ENCODE results near the gene BEGAIN.
A peak's percentile ranks its signal among the peaks of the same experiment; 100 is the strongest.

The BEGAIN gene

DNA sequence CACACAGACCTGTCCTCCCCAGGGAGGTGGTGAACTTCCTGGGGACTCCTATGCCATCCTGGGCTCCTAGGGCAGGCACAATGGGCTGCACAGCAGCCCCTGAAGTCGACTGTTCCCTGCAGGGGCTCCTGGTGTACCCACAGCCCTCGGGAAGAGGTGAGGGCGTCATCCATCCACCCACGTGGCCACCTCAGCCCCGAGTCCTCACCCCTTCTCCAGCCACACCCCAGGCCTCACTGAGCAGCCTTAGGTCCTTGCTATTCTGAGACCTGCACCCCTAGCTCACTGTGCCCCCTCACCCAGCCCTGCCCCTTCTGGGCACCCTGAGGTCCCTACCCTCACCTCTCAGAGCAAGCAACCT lies 38.9 kb downstream of the BEGAIN start:
- DNase-seq = no peak

DNA sequence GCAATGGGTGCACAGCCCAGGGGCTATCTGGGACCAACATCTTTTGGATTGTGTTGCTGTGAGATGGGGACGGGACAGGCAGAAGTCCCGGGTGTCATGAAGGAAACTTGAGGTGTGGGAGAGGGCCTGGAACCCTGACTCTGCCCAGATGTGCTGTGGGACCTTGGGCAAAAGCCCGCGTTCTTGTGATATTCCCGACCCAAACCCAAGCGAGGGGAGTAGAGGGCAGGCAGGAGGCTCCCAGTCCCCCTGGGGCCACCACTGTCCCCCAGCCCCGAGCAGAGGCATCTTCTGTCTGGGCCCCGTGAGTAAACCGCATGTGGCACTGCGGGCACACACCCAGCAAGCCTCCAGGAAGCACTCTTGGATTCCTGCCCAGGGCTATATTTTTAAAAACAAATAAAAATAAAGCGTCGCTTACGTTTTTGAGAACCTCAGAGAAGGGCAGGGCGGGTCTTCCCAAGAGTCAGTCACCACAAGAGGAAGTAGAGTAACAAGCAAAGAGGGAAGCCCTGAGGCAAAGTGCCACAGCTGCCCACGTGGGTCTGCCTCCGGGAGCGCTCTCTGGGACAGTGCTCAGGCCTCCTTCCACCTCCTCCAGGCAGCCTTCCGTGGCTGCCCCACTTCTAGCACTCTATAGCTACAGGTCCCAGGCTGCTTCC lies 39.5 kb downstream of the BEGAIN start:
- no peak for DNase-seq

DNA sequence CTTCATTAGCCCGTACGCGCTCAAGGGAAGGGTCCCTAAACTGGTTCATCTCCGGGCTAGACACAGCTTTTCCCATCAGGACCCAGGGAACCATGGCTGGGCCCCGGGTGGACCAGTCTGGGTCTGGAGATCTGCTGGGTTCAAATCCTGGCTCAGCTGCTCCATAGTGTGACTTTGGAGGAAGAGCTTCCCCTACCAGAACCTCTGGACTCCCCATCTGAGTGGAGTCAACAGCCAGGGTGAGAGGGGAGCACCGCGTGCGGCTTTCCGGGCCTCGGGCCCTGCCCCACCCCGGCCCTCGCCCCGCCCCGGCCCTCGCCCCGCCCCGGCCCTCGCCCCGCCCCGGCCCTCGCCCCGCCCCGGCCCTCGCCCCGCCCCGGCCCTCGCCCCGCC lies 41.2 kb downstream of the BEGAIN start:
- no peak for DNase-seq

DNA sequence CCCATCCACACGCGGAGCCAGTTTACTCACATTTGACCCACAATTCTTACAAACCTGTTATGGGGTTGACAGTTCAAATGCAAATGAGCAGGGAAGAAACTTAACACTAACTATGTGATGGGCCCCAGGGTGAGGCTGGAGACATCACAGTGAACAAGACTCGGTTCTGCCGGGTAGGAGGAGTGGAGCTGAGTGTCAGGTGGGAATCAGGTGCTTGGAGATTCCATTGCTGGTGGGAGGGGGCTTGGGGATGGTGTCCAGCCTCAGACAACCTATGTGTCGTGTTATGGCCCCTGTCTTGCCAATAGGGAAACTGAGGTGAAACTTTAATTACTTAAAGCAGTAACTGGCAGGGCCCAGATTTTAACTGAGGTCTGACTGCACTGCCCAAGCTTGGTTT lies 41.9 kb downstream of the BEGAIN start:
- peak; percentile 42 to 60 for DNase-seq

DNA sequence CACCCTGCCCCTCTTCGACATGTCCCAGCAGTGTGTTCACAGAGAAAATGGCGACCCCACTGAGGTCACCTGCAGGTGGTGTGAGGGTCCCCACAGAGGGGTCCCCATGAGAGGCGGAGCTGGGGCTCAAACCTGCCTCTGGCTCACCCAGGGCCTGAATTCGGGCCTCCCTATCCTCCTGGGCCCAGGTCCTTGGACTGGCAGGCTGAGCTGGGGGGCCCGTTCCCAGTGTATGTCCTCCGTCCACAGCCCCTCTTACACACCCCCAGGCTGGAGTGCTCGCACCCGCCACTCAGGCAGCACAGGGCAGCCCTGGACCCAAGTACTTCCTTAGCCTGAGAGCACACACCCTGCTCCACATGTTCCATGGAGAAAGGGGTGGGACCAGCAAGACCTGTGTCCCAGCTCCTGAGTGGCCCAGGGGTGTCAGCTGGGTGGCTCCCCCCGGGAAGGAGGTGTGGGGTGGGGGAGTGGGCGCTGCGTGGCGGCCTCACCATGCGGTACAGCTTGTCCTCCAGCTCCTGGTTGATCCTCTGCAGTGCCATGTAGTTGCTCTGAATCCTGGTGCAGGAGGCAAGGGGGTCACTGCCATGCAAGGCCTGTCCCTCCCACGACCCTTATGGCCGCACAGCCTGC lies 42.6 kb downstream of the BEGAIN start:
- no peak for DNase-seq

DNA sequence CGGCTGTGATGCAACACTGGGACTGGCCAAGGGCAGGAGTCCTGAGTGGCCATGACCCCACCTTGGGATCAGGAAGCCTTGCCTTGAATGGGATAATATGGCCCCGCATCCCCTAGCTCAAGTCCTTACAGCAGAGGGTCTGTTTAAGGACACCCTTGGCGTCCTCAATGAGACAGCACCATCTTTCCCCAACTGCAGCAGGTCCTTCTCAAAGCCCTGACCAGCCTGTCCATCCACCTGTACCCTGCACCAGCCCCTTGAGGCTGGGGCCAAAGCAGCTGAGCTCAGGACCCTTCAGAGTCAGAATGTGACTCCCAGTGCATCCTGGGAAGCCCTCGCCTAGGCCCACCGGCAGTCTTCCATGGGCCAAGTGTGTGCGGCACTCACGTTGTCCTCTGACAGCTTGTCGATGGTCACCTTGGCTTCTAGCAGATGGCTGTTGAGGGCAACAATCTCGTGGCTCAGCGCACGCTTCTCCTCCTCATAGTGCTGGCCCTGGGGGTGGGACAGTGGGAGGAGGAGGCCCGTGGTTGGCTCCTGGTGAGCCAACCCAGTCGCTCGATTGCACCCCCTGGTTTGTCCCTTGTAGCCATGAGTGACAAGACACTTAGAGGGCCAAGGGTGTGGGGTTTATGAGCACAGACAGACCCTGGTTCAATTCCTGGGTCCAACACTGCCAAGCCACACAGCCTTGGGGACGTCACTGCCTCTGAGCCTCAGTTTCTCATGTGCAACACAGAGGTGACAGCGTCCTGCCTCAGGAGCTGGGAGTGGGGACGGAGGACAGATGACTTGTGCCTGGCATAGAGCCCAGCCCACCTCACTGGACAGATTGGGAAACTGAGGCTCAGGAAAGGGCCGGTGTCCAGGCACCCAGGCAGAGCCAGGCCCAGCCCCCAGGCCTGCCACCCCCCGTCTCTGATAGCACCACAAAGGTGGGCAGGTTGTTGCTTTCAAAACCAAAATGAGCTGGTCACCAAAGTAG lies 43.5 kb downstream of the BEGAIN start:
- no peak for DNase-seq

DNA sequence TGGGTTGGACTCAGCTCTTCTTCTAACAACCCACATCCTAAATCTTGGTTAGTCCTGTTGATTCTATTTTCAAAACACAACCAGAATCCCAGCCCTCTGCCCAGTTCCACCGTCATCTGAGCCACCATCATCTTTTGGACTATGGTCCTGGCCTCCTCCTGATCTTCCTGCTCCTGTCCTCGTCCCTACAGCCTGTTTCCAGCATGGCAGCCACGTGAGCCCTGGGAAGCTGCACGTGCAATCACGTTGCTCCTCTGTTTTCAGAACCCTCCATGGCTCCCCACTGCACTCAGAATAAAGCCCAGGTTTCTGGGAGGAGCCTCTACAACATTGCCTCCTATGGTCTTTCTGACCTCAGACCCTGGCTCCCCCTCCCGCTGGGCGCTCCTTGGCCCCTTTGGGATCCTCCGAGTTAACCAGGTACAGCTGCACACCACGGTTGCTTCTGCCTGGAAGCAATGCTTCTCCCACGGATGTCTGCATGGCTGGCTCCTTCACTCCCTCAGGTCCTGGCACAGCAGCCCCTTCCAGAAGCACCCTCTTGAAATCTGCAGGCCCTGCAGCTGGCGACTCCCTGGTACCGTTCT lies 44.5 kb downstream of the BEGAIN start:
- no peak for DNase-seq

DNA sequence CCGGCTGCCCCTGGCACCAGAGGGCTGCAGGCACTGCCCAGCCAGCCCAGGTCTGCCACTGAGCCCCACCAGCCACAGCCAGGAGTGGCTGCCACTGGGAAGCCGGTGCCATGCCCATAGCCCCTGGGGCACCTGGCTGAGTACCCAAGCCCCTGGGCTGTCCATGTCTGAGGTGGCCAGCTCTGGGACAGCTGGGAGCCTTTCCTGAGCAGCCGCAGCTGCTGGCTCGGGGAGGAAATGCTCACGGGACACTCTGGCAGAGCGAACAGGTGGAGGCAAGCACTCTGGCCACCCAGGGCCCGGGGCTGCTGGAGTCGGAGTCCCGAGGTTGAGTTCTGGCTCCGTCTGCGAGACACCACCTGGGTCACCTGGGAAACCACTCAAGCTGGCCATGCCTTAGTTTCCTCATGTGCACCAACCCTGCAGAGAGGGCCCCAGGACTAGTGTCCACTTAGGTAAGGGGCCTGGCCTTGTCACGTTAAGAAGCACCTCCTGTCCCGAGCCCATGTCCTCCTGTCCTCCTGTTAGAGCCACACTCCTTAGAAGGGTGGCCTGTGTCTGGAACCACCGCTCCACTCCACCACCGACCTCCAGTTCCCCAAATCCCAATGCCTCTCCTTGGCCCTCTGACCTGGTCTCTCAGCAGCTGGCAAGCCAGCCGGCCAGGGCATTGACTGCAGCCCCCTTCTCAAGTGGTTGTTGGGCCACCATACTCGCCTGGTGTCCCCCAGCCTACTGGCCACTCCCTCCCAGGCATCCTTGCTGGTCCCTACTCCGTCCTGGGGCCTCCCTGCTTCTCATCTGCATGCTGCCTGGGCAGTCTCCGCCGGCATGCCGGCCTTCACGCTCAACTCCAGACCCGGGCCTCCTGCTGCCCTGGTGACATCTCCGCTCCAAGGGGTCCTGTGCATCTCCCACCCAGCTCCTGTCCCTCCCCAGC lies 45.3 kb downstream of the BEGAIN start:
- DNase-seq = no peak

DNA sequence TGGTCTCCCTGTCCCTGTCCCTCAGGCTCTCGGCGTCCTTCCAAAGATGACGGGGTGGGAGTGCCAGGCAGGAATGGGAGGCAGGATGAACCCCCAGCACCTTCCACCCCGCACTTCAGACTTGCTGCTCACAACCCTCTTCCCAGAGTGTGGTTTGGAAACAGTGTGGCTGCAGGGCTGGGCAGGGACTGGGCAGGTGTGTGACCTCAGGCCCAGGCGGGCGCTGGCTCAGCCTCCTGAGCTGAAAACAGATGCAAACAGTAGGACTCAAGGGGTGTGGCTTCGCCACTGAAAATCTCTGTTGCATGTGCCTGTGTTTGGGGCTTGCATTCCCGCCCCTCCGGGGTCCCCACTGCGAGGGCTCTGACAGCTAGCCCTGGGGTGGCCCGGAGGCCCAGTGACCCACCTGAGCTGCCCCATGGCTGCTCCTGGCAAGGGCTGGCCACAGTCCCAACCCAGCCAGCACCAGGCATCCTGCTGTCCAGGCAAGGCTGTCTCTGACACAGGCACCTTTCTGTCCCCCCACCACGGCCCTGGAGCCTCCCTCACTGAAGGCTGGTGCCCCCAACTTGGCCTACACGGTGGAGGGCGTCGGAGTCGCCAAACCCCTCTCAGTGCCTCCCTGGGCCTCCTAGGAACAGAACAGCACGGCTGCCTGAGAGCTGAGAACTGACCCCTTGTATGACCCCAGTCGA lies 46.1 kb downstream of the BEGAIN start:
- no peak for DNase-seq

DNA sequence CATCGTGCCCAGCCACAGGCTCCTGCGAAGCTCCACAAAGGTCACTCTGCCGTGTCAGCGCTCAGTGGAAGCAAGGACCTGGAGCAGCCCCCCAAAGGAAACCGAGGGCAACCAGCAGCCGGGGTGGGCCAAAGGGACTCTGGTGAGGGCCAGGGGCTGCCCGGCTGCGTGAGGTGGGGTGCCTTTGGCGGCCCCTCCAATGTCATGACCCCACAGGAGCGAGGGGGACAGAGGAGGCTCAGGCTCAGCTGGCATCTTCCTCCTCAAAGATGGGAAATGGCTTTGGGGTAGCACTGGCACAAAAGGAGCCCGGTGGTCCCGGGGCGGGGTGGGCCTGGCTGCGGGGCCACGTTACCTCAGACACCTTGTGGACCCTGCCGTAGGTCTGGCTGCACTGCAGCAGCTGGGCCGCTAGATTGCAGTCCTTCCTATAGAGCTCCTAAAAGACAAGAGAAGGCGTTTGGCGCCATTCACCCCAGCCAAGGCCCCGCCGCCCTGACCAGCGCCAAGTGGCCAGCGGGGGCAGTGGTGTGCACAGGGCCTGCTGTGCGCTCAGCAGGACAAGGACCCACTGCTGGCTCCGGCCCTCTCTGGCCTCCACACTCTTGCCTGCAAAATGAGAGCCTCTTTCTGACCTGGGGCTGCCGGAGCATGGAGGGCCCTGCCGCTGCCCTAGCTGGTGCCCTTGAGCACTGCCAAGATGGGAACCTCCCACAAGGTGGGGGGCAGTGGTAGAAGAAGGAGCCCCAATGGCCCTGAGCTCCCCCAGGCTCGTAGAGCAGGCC lies 46.9 kb downstream of the BEGAIN start:
- DNase-seq = peak in 1 of 2 experiments; percentile 33

DNA sequence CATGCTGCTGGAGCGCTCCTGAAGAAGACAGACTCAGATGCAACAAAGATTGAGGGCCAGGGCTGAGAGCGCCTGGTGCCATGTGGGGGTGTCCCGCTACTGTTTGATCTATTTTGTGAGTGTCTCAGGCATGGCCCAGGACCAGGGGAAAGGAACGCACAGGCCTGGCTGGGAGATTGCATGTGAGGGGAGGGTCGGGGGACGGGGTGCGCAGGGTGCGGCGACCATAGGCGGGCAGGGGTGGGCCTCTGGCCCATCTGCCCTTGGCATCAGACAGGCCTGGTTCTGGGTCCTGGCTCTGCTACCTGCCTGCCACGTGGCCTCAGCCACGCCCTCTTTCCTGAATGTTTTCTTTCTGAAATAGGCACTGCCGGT lies 47.5 kb downstream of the BEGAIN start:
- no peak for DNase-seq

DNA sequence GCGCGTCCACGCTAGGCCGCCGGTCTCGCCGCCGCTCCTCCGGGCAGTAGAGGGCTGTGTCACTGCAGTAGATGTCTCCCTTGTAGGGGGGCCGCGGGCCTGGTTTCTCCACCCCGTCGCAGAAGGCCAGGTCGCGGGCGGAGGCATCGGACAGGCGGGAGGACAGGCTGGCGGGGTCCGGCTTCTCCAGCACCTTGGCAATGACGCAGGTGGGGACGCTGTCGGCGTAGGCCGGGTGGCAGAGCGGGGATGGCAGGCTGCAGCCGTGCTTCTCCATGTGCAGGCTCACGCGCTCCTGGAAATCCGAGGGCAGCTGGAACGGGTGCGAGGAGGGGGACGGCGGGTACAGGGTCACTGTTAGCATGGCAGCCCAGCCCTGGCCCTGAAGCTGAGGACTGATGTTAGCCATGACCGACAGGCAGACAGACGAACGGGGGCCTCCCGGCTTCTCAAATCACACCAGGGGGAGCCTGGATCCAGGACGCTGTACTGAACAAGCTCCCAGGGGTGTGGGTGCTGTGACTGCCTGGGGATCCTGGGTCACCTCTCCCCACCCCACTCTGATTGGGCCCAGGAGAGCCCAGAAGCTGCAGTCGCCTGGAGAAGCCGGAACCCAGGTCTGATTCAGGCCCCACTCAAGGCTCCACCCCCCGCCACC lies 48.1 kb downstream of the BEGAIN start:
- DNase-seq = no peak

DNA sequence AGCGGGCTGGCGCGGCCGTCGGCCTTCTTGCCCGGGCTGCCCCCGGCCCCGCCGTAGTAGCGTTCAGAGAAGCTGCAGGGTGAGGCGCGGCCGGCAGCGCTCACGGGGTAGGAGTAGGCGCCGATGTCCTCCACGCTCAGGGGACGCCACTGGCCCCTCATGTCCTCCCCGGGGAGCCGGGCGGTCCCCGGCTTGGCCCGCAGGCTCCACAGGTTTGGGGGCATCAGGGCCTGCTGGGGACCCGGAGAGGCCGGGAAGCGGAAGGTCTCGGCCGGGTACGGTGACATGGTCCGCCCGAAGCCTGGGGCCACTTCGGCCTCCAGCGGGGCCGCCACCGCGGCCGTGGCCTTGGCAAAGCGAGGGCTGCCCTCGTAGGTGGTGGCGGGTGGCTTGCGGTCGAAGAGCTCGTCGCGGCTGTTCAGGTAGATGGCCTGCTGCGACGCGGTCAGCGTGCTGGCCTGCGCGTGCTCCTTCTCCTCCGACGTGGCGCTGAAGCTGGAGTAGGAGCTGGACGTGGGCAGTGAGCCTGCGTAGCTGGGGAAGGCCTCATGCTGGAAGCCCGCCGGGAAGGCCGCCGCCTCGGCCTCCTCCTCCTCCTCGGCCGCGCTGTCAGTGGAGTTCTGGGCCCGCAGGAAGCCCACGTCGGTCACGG lies 48.7 kb downstream of the BEGAIN start:
- no peak for DNase-seq

DNA sequence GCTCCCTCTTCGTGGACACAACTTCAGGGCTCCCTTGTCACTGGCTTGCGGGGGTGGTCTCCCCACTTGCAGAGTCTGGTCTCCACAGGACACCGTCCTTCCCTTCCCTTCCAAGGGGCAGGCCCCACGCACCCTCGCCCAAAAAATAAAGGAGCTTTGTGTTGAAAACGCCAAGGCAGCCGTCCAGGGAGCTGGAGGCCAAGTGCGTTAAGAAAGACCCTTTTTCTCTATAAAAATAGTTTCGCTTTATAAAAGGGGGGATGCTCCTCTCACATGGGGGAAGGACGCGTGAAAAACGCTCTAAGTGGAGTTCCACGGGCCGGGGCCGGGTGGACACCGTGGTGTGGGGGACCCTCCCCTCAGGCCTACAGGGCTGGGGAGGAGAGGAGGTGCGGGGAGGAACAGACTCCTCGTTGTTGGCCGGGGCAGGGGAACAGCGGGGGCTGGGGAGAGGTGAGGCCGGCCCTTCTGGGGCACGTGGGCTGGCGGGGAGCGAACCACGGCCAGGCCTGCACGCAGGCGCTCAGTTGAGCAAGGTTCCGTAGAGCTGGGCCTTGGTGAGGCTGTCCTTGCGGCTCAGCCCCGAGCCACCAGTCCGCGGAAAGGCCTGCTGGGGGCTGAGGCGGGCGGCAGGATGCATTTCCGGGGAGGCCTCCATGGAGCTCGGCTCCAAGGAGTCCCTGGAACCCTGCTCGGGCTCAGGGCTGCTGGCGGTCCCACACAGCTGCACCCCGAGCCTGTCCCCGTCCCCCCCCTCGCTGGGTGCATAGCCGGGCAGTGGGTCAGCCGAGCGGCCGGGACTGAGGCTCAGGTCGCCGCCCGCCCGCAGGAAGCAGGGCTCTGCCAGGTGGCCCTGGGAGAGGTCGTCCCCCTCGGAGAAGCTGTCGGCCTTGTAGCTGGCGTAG lies 49.5 kb downstream of the BEGAIN start:
- DNase-seq = no peak

DNA sequence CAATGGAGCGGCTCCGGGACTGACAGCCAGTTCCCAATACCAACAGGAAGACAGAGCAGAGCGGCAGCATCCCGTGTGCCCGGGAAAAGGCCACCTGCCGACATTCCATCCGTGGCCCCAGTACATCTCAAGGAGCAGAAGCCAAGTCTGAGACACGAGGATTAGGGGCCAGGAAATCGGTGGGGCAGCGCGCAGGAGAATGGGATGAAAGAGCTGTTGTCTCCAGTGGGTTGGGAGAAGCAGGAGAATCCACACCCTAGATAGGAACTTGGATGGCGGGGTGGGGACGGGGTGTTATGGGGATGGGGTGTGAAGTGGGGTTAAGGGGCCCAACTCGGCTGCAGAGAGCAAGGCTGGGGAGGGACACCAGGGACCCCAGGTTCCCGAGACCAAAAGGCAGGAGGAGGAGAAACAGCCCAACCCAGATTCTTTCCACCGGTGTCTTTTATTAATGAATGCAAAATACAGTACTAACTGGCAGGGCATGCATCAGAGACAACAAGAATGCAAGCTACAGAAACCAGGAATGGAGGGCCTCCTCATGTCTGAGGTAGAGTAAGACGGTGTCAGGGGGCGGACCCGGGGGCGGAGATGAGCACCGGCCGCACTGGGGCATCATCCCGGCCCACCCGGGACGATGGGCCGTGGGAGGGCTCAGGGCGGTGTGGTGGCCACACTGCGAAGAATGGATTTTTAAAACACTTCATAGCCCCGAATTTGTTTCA lies 50.3 kb downstream of the BEGAIN start:
- no peak for DNase-seq

DNA sequence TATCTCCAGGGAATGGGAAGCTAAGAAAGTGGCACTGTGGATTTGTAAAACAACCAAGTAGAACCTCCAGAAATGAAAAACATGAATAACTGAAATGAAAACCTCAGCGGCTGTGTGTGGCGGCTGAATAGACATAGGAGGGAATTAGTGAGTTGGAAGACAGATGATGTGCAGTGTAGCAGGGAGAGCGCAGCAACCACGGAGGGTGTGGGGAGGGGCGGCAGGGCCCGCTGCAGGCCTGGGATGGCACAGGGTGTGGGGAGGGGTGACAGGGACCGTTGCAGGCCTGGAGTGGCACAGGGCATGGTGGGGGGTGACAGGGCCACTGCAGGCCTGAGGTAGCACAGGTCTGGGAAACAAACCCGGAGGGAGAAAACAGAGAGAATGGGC lies 51.1 kb downstream of the BEGAIN start:
- DNase-seq = no peak

DNA sequence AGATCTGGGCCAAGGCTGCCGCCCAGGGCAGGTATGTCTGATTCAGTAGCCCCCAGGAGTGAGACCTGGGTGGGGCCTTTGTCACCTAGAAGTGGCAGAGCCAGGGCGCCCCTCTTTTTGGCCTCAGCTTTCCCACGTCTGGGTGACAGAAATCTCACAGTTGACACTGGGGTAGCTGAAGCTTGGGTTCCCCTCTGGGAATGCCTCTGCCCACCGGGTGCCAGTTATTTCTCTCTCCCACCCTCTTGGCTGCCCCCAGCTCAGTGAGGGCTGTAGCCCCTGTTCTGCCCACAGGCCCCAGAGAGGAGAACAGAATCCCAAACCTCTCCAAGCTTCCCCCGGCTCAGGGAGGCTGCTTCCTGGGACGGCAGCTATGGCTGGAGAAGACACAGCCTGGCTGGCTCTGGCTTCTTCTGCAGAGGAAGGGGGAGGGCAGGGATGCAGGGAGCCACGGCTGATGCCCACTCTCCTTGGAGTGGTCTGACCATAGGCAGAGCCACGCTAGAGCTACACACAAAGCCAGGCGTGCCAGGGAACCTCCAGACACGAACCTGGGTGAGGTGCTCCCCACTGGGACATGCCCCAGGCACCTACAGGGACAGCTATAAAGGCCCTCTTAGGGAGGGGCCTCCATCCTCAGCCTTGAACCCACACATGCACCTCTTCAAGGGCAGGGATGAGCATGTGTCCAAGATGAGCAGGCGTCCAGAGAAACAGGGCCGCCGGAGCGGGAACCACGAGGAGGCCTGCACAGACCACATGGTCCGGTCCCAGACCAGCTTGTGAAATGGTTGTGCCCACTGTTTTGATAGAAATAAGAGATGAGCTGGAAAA lies 51.7 kb downstream of the BEGAIN start:
- DNase-seq = no peak
